Natural killer cell (primary cell): ENCODE measurements around the gene TTC12. TPM values are rescaled to one million over a fixed set of nuclear protein-coding genes. Genes with fewer than 3 reads are reported as not detected.

ENCODE experiments used
- ATAC-seq, 3 donors: fragments of 150-1000 bp in 2 of 3; fragments of 200-7000 bp in 1 of 3; cut with Tn5 transposase; 1 replicate in 1 of 3; 2 replicates in 2 of 3; pipeline ENCODE4 v1.10.0; 2021; ENCODE audit warnings: mild to moderate bottlenecking in 2 of 3, moderate library complexity in 2 of 3
- DNase-seq, 2 donors: peaks; one replicate each; pipeline versions ENCODE4 v3.0.0 to v3.0.0-alpha.2; 2013 to 2021; ENCODE audit warnings: mixed read lengths in 1 of 2
- H3K27ac ChIP-seq: one replicate; pipeline ENCODE4 v1.5.1; 2013; ENCODE audit warnings: mild to moderate bottlenecking, low read length
- H3K27me3 ChIP-seq: one replicate; pipeline ENCODE4 v1.6.1; 2013; ENCODE audit warnings: low read length; ENCODE audit not compliant: control insufficient read depth, insufficient read depth
- H3K36me3 ChIP-seq: one replicate; pipeline ENCODE4 v1.6.1; 2013; ENCODE audit warnings: low read length; ENCODE audit not compliant: control insufficient read depth, insufficient read depth
- H3K4me1 ChIP-seq: one replicate; pipeline ENCODE4 v1.6.1; 2013; ENCODE audit warnings: low read length; ENCODE audit not compliant: control insufficient read depth, insufficient read depth
- H3K4me3 ChIP-seq: one replicate; pipeline ENCODE4 v1.5.1; 2013; ENCODE audit warnings: low read length
- H3K9me3 ChIP-seq: one replicate; pipeline ENCODE4 v1.6.1; 2013; ENCODE audit warnings: low read length; ENCODE audit not compliant: control insufficient read depth, insufficient read depth
- H3K27ac Mint-ChIP-seq, 2 donors: one replicate each; pipeline ENCODE4 v1.8.0; 2022; ENCODE audit warnings: mild to moderate bottlenecking in 2 of 2, mixed read lengths in 2 of 2, moderate library complexity in 1 of 2
- H3K27me3 Mint-ChIP-seq, 2 donors: one replicate each; pipeline ENCODE4 v1.8.0; 2022; ENCODE audit warnings: low read depth in 2 of 2, mixed read lengths in 2 of 2
- H3K36me3 Mint-ChIP-seq: one replicate; pipeline ENCODE4 v1.8.0; 2022; ENCODE audit warnings: mixed read lengths
- H3K4me1 Mint-ChIP-seq, 2 donors: one replicate each; pipeline ENCODE4 v1.8.0; 2022; ENCODE audit warnings: mixed read lengths in 2 of 2
- H3K4me3 Mint-ChIP-seq: one replicate; pipeline ENCODE4 v1.8.0; 2022; ENCODE audit warnings: mild to moderate bottlenecking, moderate library complexity, mixed read lengths
- H3K9me3 Mint-ChIP-seq, 2 donors: one replicate each; pipeline ENCODE4 v1.8.0; 2022; ENCODE audit warnings: mixed read lengths in 2 of 2
- WGBS: methylation state at CpG from one replicate; pipeline ENCODE4 v1.1.7; 2013; ENCODE audit warnings: missing lambda C conversion rate; ENCODE audit not compliant: insufficient coverage; 5-methylcytosine and 5-hydroxymethylcytosine counted together
- intact Hi-C: fragments of 100-400 bp; cut with micrococcal nuclease; formaldehyde crosslinking; loops from one replicate; pipeline ENCODE4 v1.14.2; 2022
- total RNA-seq, 4 donors: library from RNA; stranded (reverse); fragments of 120-200 nt in 1 of 4; gene quantifications; one replicate each; pipeline versions ENCODE4 v1.2.3 to v1.2.4, GENCODE V29; 2013 to 2022
- TF ChIP-seq, protein P1 (sequence below): fragments of 200-600 bp; IDR thresholded peaks from one replicate; pipeline ENCODE4 v1.8.0; 2022; ENCODE audit warnings: antibody characterized with exemption

TTC12 gene
- total RNA-seq, 3 donors from 2014 or later (not counting 1 experiment from before 2014, with no cell fraction given): 20.8 to 25.4 (median 24.1) TPM

DNA sequence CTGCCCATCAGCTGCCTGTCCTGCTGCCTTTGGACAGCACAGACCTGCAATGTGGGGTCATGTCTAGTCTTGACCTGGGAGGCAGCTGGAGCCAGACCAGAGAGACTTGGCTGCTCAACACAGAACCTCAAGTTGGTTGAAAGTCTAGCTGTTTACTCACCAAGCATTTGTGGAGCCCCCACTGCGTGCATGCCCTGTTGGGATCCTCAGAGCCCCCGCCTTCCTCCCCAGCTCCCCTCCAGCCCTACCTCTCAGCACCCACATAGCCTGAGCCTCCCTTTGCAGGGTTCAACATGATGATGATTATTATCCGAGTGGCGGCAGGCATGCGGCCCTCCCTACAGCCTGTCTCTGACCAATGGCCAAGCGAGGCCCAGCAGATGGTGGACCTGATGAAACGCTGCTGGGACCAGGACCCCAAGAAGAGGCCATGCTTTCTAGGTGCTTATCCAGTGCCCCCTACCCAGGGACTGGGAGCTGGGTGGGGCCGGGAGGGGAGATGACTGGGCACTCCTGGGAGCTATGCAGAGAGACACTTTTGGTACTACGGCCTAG lies 81.5 kb downstream of the TTC12 start:
- no peak for DNase-seq
- no peaks in the 10 kb centered on the region for H3K36me3 Mint-ChIP-seq
- H3K27ac ChIP-seq: no peak overlapping the region
- TF ChIP-seq, protein P1, sequence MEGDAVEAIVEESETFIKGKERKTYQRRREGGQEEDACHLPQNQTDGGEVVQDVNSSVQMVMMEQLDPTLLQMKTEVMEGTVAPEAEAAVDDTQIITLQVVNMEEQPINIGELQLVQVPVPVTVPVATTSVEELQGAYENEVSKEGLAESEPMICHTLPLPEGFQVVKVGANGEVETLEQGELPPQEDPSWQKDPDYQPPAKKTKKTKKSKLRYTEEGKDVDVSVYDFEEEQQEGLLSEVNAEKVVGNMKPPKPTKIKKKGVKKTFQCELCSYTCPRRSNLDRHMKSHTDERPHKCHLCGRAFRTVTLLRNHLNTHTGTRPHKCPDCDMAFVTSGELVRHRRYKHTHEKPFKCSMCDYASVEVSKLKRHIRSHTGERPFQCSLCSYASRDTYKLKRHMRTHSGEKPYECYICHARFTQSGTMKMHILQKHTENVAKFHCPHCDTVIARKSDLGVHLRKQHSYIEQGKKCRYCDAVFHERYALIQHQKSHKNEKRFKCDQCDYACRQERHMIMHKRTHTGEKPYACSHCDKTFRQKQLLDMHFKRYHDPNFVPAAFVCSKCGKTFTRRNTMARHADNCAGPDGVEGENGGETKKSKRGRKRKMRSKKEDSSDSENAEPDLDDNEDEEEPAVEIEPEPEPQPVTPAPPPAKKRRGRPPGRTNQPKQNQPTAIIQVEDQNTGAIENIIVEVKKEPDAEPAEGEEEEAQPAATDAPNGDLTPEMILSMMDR: no peak
- no peak overlapping the region for H3K4me3 Mint-ChIP-seq
- H3K9me3 ChIP-seq: no peaks in the 10 kb centered on the region
- intact Hi-C loops: no loop called here
- H3K4me1 Mint-ChIP-seq: no peaks in the 10 kb centered on the region
- H3K36me3 ChIP-seq: no peaks in the 10 kb centered on the region
- H3K4me3 ChIP-seq: no peak overlapping the region
- no peak for ATAC-seq
- H3K27ac Mint-ChIP-seq: no peak overlapping the region
- 92% methylated on average over 8 of the region's 9 CpGs for WGBS
- no peaks in the 10 kb centered on the region for H3K9me3 Mint-ChIP-seq
- no peaks in the 10 kb centered on the region for H3K4me1 ChIP-seq
- H3K27me3 Mint-ChIP-seq: no peaks in the 10 kb centered on the region
- H3K27me3 ChIP-seq: no peaks in the 10 kb centered on the region

DNA sequence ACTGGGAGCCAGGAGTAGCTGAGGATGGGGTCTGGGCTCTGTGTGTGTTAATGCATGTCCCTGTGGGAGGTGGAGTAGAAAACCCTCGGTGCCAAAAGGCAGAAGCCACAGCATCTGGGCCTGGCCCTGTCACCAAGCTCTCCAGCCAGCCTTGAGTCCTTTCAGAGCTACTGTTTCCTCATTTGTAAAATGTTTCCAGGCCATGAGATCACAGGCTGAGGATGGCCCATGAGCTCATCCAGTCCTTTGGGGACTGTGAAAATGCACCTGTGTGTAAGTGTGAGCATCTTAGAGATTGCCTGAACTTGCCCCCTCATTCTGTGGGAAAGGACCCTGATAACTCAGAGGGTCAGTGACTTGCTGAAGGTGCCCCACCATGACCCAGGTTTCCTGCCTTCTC lies 82.3 kb downstream of the TTC12 start:
- no peak overlapping the region for H3K4me3 Mint-ChIP-seq
- no peaks in the 10 kb centered on the region for H3K27me3 Mint-ChIP-seq
- TF ChIP-seq, protein P1: no peak
- H3K9me3 Mint-ChIP-seq: no peaks in the 10 kb centered on the region
- intact Hi-C loops: no loop called here
- WGBS: 69% methylated on average over 1 of the region's 1 CpG
- H3K4me1 Mint-ChIP-seq: no peaks in the 10 kb centered on the region
- ATAC-seq: no peak
- no peaks in the 10 kb centered on the region for H3K4me1 ChIP-seq
- H3K9me3 ChIP-seq: no peaks in the 10 kb centered on the region
- DNase-seq: no peak
- H3K36me3 ChIP-seq: no peaks in the 10 kb centered on the region
- no peak overlapping the region for H3K4me3 ChIP-seq
- H3K27ac Mint-ChIP-seq: no peak overlapping the region
- no peaks in the 10 kb centered on the region for H3K27me3 ChIP-seq
- H3K36me3 Mint-ChIP-seq: no peaks in the 10 kb centered on the region
- H3K27ac ChIP-seq: no peak overlapping the region

DNA sequence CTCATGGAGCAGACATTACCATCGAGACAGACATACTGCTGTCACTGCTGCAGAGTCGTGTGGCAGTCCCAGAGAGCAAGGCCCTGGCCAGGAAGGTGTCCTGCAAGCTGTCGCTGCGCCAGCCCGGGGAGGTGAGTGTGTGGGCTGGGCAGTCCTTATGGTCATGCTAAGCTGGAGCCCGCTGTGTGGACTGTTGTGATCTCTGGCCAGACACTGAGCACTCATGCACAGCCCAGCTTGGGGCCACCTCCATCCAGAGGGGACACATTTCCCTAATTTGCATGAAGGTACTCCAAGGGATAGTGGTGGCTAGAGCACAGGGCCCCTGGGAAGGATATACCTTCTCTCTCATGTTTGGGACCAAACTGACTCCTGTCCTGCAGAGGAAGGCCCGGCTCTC lies 82.8 kb downstream of the TTC12 start:
- H3K4me1 Mint-ChIP-seq: no peaks in the 10 kb centered on the region
- H3K27me3 ChIP-seq: no peaks in the 10 kb centered on the region
- H3K27me3 Mint-ChIP-seq: no peaks in the 10 kb centered on the region
- H3K9me3 Mint-ChIP-seq: no peaks in the 10 kb centered on the region
- no peak overlapping the region for H3K4me3 Mint-ChIP-seq
- TF ChIP-seq, protein P1: no peak
- H3K4me1 ChIP-seq: no peaks in the 10 kb centered on the region
- H3K9me3 ChIP-seq: no peaks in the 10 kb centered on the region
- no peak overlapping the region for H3K4me3 ChIP-seq
- H3K27ac Mint-ChIP-seq: no peak overlapping the region
- DNase-seq (no peak), ATAC-seq (no peak)
- no peaks in the 10 kb centered on the region for H3K36me3 Mint-ChIP-seq
- H3K27ac ChIP-seq: no peak overlapping the region
- no peaks in the 10 kb centered on the region for H3K36me3 ChIP-seq
- 94% methylated on average over 7 of the region's 7 CpGs for WGBS
- intact Hi-C loops: no loop called here

DNA sequence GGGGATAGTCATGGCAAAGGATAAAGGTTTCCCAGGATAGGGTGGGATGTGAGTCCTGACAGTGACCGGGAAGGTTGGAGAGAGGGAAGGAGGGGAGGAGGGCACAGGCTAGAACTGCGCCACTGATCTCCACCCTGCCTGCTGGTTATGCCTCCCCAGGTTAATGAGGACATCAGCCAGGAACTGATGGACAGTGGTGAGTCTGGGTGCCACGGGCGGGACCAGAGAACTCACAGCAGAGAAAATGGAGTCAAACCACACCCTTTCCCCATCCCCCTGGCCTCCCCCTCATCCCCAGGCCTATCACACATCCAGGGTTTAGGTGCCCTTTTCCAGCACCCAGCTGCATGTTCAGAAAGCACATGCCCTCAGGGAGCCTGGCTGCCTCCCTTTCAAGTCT lies 83.4 kb downstream of the TTC12 start:
- Histone ChIP-seq H3K9me3 (no peaks in the 10 kb centered on the region), H3K27me3 (no peaks in the 10 kb centered on the region), H3K4me3 (no peak overlapping the region), H3K4me1 (no peaks in the 10 kb centered on the region), H3K27ac (no peak overlapping the region), H3K36me3 (no peaks in the 10 kb centered on the region)
- Mint-ChIP-seq H3K4me3 (no peak overlapping the region), H3K4me1 (no peaks in the 10 kb centered on the region), H3K27ac (no peak overlapping the region), H3K9me3 (no peaks in the 10 kb centered on the region), H3K27me3 (no peaks in the 10 kb centered on the region), H3K36me3 (no peaks in the 10 kb centered on the region)
- DNase-seq (no peak), ATAC-seq (no peak)
- WGBS: 96% methylated on average over 4 of the region's 4 CpGs
- TF ChIP-seq, protein P1: no peak
- intact Hi-C loops: no loop called here
